ENCODE results near the gene GANC.
"Not testable (repeated sequence)": the region's sequence is repeated elsewhere in the genome, so short reads cannot be mapped to it uniquely, and the experiment has no call there.

Gene GANC

DNA sequence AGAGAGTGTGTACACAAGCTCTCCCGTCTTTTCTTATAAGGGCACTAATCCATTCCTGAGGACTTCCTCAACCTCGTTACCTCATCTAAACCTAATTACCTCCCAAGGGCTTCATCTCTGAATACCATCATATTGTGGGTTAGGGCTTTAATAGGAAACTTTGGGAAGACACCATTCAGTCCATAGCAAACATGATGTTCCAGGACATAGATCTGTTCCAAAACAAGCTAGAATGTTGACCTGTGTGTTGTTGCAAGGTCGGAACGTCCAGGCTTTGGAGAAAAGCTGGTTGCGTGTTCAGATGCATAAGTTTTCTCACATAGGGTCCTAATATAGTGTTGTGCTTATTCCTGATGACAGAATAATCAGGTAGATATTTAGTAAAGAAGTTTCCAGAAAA lies 9.9 kb downstream of the GANC start:
- no peak for DNase-seq

- no peak for DNase-seq
Observed at GRCh38 chr15:42283671-42284070, 10.7 kb downstream of the GANC start.

DNA sequence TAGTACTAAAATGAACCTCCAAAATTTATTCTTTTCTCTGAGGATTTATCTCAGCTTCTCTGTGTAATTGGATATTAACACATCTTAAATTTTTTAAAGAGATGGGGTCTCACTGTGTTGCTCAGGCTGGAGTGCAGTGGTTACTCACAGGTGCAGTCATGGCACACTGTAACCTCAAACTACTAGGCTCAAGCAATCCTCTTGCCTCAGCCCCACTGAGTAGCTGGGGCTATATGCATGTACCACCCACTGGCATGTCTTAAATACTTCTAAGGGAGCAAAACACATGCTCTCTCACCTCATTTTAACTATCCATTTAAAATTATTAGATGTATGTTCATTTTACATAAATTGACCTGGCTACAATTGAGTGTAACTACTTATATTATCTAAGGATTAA lies 11.6 kb downstream of the GANC start:
- no peak for DNase-seq

DNA sequence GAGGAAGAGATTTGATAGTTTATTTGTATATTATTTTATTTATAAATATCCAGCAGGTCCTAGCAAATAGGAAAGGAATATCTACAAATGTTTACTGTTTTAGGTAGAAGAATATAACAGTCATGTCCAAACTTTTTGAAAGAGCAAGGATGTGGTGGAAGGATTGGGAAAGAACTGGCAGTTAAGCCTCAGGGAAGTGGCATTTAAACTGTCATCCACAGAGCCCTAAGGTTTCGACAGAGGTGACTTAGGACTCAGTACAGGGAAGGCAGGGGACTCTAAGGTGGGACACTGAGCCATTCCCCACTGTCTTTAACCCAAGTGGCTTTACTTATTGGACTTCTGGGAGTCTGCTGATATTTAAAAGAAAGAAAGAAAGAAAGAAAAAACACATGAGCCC lies 12.0 kb downstream of the GANC start:
- DNase-seq = peak in 2 of 4 experiments; percentile 6 to 7

- no peak for DNase-seq
Observed at GRCh38 chr15:42286445-42287029, 13.5 kb downstream of the GANC start.

- DNase-seq = no peak
Observed at GRCh38 chr15:42287931-42288330, 14.9 kb downstream of the GANC start.

DNA sequence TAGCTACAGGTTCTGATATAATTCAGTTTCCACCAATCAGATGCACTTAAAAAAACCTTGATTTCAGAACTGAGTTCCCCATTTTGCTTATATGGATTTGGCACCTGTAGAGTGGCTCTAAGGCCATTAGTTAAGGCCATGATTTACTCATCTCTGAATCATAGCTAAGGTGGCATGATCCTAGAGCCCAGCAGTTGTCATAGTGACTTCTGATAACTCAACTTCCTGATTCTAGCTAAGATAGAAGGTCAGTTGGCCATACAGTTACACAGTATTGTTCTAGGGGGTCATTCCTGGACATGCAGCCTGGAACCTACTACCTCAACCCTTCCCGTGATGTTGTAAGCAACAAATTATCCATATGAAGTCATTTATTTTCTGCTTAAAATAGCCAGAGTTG lies 16.2 kb downstream of the GANC start:
- DNase-seq = peak in 1 of 4 experiments; percentile 4

- DNase-seq = not testable (repeated sequence)
Observed at GRCh38 chr15:42301004-42301403, 28.0 kb downstream of the GANC start.

DNA sequence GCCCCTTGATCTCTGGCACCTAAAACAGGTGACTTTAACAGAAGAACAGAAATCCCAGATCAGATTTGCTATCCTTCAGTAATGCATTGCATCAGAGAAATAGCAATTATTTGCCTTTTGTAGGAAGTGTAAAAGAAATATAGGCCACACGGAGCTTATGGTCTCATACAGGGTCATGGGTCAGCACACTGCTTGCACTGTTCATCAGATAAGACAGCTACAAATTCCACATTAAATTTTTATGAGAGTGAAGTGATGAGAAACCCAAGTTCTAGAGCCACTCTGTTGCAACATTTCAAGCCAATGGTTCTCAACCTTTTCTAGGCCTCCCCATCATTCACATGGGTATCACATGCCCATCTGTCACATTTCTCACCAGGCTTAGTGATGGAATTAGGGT lies 33.7 kb downstream of the GANC start:
- DNase-seq = no peak

- no peak for DNase-seq
Observed at GRCh38 chr15:42313463-42313862, 40.5 kb downstream of the GANC start.

DNA sequence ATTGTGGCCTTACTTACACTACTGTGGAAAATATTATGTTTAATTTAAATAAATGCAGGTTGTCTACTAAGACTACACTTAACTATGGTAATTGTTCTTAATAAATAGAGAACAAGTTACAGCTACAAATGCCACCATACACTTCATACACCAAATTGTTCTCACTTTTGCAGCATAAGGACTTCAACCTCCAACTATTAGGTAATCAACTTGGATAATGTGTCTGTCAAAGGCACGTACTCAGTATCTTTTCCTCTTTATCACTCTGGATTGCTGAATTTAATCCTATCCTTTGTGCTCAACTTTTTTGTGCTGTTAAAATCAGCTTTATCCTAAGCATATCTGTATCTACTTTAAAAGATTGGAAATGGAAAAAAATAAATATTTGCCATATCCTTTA lies 41.8 kb downstream of the GANC start:
- no peak for DNase-seq

GRCh38 chr15:42315521-42315920 lies 42.5 kb downstream of the GANC start:
- no peak for DNase-seq

DNA sequence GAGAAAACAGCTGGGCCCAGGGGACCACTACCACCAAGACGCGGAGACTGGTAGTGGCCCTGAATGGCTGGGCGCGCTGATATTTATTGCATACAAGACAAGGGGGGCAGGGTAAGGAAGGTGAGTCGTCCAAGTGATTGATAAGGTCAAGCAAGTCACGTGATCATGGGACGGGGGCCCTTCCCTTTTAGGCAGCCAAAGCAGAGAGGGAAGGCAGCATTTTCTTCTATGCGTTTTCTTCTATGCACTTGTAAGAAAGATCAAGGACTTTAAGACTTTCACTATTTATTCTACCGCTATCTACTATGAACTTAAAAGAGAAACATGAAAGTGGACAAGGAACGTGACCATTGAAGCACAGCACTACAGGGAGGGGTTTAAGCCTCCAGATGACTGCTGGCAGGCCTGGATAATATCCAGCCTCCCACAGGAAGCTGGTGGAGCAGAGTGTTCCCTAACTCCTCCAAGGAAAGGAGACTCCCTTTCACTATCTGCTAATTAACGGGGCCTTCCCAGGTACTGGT lies 43.3 kb downstream of the GANC start:
- not testable (repeated sequence) for DNase-seq

GRCh38 chr15:42319206-42319605 lies 46.2 kb downstream of the GANC start:
- no peak for DNase-seq

DNA sequence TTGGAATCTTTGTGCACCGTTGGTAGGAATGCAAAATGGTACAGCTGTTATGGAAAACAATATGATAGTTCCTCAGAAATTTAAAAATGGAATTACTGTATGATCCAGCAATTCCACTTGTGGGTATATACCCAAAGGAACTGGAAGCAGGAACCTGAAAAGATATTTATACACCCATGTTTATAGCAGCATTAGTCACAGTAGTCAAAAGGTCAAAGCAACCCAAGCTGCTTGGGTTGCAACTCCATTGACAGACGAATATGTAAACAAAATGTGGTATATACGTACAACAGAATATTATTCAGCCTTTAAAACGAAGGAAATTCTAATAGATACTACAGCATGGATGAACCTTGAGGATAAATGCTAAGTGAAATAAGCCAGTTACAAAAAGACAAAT lies 51.3 kb downstream of the GANC start:
- peak in 2 of 4 experiments; percentile 3 to 4 for DNase-seq

DNA sequence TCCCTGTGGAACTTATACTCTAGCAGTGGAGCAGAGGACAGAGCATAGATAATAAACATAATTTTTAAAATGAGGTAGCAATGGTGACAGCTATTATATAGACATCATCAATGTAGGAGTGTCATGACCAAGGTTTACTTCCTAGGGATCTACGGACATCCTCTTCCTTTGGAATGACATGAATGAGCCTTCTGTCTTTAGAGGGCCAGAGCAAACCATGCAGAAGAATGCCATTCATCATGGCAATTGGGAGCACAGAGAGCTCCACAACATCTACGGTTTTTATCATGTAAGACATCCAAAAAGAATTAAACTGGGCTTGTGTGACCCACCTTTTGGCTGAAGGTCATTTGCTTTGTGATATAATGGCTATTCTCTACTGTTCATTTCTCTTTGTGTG lies 56.2 kb downstream of the GANC start:
- DNase-seq = no peak

- DNase-seq = no peak
Observed at GRCh38 chr15:42329992-42330391, 57.0 kb downstream of the GANC start.

DNA sequence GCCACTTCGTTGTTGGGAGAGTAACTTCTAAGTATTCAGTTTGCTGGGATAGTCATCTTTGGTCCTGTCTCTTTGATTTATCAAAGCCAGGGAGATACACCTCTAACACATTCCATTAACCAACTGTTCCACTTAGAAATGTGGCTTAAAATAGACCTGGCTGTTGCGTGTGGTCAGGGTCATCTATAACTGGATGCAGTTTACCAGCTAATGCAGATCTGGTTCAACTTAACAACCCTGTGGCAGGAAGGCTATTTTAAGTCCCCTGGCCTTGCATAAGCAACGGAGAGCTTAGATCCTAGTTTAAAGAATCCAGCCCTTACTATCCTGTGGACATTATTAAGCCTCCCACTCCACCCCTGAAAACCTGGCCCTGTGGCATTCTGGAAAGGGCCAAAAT lies 58.2 kb downstream of the GANC start:
- no peak for DNase-seq

DNA sequence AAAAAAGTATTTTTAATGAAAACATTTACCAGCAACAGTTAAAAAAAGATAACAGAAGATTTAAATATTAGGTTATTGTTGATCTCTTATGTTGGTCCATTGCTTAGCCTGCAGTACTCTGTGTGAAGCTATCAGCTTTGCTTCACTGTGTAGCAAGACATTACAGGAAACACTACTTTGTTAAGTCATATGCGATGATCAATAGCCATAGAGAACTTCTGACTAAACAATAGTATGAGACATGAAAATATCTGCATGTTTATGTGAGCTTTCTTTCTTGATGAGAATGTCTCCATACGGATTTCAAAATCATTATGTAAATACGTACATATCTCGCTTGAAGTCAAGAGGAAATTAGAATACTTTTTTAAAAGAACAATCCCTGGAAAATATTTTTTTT lies 59.3 kb downstream of the GANC start:
- no peak for DNase-seq

DNA sequence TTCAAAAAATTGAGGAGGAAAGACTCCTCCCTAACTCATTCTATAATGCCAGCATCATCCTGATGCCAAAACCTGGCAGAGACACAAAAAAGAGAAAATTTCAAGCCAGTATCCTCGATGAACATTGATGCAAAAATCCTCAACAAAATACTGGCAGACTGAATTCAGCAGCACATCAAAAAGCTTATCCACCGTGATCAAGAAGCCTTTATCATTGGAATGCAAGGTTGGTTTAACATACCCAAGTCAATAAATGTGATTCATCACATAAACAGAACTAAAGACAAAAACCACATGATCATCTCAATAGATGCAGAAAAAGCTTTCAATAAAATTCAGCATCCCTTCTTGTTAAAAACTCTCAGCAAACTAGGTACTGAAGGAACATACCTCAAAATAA lies 62.1 kb downstream of the GANC start:
- peak in 1 of 4 experiments; percentile 2 for DNase-seq

GRCh38 chr15:42336650-42337049 lies 63.6 kb downstream of the GANC start:
- DNase-seq = not testable (repeated sequence)

- DNase-seq = not testable (repeated sequence)
Observed at GRCh38 chr15:42337104-42337503, 64.1 kb downstream of the GANC start.

- no peak for DNase-seq
Observed at GRCh38 chr15:42338500-42338899, 65.5 kb downstream of the GANC start.

GRCh38 chr15:42343596-42344232 lies 70.7 kb downstream of the GANC start:
- no peak for DNase-seq

GRCh38 chr15:42344763-42345162 lies 71.8 kb downstream of the GANC start:
- DNase-seq = peak in 1 of 4 experiments; percentile 12

Measured in suppressor macrophage (primary cell).